Medulla oblongata (tissue), 1 donor: ENCODE results near the gene CCNK.

Source experiments
- DNase-seq: peaks from one replicate; pipeline ENCODE4 v3.0.0-alpha.2; 2015; ENCODE audit errors: extremely low spot score

The CCNK gene

DNA sequence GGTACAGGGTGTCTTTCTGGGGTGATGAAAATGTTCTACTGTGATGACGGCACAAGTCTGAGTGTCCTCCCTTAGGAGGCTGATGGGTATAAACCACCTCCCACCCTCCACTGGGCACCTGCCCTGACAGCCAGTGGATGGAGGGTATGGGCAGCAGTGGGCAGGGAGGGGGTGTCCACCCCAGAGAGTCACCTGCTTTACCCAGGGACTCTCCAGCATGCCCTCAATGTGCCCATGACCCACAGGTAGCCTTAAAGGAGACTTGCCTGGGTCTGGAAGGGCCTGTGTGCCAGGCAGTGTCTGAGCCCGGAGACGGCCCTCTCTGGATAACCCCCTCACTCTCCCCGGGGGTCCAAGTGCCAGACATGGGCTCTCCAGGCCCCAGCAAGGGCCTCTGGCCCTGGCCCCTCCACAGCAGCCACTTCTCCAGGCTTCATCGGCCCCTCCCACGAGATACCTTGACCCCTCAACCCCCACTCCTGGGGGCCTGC lies 38.8 kb downstream of the CCNK start:
- DNase-seq = no peak

DNA sequence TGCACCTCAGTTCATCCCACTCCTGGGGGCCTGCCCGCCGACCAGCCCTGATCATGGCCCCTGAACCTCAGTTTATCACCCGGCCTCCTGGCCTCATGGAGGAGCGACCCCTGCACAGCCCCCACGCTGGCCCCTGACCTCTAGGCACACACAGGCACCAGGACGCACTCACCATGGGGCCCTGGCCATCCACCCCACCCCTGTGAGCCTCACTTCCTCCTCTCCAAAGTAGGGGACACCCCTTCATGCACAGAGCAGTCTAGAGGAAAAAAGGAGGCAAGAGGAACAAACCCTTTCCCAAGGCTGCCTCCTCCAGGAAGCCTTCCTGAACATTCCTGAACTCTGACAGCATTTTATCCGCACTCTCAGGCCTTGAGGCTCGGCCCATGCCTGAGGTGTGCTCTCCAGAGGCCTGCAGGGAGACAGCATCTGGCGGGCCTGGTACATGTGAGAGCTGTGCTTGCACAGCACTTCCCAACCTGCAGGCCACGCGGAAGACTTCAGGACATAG lies 39.4 kb downstream of the CCNK start:
- no peak for DNase-seq

GRCh38 chr14:99521176-99522024 lies 40.2 kb downstream of the CCNK start:
- no peak for DNase-seq

- no peak for DNase-seq
Observed at GRCh38 chr14:99522025-99522401, 40.8 kb downstream of the CCNK start.

DNA sequence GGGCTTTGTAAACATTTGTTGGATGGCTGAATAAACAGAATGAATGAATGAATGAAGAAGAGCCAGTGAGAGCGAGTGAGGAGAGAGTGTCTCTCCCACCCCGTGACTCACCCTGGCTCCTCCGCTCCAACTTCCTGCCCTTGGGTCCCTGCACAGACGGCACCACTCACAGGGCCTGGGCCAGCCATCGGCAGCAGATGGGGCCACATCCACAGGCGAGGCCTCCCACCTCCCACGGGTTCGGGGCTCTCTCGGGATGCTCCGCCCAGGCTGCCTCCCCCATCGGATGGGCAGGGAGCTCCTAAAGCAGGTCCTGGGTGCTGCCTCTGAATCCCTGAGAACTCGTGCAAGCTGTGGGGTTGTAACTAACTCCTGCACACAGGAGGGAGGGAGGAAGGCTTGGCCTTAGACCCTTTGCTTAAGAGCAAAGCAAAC lies 41.3 kb downstream of the CCNK start:
- DNase-seq = no peak

GRCh38 chr14:99522934-99523703 lies 41.9 kb downstream of the CCNK start:
- DNase-seq = no peak

DNA sequence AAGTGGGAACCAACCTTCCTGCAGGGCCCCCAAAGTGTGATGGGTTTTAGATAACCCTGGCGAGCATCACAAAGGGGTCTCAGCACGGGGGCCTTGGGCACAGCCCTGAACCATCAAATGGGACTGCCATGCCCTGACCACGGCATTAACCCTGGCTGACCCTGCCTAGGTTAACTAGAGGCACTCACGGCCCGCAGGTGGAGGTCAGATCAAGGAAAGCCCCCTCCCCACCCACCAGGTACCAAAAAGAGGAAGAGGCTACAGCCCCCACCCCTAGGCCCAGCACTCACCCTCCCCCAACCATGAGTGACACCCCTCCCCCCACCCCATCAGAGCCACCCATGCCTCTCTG lies 42.5 kb downstream of the CCNK start:
- DNase-seq = no peak

GRCh38 chr14:99524091-99524661 lies 43.0 kb downstream of the CCNK start:
- DNase-seq = no peak

DNA sequence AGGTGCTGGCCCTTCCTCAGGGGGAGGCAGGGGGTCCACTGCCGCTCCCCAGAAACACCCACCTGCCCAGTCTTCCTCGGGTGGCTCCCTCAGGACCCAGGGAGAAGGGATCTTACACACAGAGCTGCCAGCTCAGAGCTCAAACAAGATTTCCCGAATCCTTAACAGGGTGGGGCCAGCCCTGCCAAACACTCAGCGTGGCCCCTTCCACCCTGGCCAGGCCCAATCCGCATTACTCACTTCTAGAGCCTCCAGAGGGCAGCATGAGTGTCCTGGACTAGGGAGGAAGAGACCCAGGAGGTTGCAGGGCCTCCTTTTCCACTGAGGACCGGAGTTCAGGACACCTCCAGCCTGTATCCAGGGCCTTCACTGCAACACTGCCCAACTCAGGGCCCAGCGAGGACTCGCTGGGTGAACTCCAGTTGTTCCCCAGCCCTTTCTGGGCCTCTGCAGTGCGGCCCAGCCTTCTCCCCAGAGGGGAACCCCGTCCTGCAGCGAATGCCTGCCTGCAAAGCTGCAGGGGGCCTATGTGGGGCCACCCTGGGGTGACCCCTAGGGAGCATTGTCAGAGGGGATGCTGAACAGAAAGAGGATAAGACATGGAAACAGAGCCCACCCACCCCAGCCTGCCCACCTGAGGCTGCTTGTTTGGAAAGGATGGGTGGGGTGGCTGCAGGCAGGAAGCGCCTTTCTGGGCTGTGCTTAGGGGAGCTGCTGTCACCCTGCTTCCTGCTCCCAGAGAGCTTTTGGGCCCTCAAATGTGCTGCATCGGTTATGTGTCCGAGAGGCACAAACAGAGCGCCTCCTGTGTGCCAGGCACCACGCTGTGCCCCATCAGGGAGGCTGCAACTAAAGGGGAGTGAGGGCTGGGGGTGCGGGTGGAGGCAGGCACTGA lies 43.8 kb downstream of the CCNK start:
- no peak for DNase-seq

- no peak for DNase-seq
Observed at GRCh38 chr14:99525699-99526080, 44.5 kb downstream of the CCNK start.

- DNase-seq = no peak
Observed at GRCh38 chr14:99527026-99527425, 45.8 kb downstream of the CCNK start.

DNA sequence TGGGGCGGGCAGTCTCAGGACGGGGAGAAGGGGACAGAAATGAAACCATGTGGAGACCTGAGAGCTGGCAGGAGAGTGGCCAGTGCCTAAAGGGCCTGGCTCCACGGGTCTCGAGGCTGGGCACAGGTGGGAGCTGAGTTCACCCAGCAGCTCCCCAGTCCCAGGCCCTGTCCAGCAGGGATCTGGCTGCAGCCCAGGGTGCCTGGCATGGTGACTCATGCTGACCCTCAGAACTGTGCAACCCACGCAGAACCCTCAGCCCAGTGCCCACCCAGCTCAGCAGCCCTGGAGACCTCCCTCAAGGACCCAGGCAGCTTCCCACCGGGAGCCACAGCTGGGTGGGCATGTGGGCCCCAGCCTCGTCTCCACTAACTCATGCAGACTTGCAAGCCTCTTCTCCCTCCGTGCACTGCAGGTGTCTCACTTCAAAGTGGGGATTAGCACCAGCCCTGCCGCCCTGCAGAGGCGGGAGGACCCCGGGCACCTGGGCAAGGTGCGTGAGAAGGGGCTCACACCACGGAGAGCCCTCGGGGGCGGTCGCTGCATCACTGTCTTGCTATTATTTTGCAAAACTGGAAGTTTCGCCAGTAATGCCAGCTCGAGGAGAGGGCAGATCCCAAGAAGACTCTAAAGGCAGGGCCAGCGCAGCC lies 46.3 kb downstream of the CCNK start:
- DNase-seq = no peak

GRCh38 chr14:99529899-99530298 lies 48.7 kb downstream of the CCNK start:
- DNase-seq = no peak

GRCh38 chr14:99530407-99531155 lies 49.4 kb downstream of the CCNK start:
- no peak for DNase-seq

- DNase-seq = no peak
Observed at GRCh38 chr14:99531251-99532096, 50.3 kb downstream of the CCNK start.

DNA sequence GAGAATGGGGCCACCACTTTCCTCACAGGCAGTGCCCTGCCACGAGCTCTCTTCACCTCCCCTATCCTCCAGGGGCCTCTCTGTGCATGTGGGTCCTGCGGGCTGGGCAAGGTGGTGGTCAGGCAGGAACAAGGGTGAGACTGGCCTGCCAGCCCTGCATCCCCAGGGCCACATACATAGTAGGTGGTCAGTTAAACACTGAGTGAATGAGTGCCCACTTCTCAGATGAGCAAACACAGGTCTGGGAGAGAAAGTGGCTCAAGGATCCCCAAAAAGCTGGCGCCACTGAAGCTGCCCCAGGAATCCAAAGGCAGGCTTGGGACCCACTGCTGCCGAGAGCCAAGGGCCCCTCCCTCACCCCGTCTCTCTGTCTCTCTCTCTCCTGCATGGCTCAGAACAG lies 51.1 kb downstream of the CCNK start:
- no peak for DNase-seq

DNA sequence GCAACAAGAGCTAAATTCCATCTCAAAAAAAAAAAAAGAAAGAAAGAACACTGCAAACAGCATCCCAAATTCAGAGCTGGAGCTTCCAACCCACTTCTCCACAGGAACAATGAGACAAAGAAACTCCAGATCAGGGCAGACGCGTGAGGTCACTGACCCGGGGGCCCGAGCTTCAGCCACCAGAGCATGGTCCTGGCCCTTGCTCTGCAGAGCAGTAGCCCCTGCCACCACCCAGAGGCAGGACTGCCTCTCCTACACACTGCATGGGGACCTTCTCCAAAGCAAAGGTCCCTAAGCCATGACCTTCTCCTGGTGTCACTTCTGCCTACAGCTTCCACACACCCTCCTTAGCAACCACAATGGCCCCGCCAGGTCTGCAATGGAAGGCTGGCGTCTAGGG lies 53.1 kb downstream of the CCNK start:
- no peak for DNase-seq

DNA sequence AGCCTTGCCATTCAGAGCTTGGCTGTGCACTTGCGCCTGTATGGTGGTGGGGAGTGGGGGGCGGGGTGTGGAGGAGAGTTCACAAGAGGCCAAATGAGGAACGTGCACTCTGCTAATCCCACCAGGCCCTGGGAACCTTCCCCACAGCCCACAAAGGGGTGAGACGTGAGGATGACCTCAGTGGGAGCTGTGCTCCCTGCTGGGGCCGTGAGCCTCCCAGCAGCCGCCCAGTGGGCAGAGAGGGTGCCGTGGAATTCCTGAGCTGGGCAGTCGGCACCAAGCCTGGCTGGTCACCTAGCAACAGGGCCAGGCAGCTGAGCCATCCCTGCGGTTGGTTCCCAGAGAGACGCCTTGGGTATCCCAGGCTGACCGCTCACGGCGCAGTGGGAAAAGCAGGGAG lies 53.7 kb downstream of the CCNK start:
- DNase-seq = peak; percentile 71

DNA sequence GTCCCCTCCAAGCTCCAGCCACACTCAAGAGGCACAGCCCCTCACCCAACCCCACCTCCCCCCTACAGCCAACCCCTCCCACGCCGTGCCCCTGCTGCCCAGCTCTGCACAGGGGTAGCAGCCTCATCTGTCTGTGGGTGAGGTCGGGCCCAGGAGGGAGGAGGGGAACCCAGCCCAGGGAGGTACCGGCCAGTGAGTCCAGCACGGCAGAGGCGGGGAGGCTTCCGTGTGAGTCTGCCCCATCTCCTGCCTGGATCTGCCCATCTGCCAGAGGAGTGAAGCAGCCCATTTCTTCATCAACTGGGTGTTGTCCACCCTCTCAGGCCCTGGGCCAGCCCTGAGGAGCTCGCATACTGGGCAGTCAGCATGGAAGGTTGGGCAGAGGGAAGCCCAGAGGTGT lies 54.2 kb downstream of the CCNK start:
- no peak for DNase-seq
